ENCODE results near the gene CCDC24.

DNA sequence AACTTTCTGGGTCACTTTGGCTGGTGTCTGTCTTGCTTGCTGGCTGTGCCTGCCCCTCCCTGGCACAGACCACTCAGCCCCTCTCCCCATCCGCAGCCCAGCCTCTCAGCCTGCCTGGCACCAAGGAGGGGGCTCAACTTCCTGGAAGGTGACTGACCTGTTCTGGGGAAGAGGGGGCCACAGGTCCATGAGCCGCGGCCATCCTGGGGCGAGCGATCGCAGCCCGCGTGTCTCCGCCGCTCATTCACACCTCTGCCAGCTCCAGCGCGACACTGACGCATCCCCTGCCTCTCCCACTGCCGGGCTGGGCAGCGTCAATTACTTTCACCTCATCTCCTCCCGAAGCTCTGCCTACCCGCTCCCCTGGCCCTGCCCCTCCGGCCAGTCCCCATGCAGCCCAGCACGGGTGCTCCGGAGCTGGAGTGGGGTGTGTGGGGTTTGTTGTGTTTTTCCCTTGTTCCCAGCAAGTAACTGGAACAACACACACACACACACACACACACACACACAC, 25.5 kb downstream of the CCDC24 start:
- TF ChIP-seq, protein P1, sequence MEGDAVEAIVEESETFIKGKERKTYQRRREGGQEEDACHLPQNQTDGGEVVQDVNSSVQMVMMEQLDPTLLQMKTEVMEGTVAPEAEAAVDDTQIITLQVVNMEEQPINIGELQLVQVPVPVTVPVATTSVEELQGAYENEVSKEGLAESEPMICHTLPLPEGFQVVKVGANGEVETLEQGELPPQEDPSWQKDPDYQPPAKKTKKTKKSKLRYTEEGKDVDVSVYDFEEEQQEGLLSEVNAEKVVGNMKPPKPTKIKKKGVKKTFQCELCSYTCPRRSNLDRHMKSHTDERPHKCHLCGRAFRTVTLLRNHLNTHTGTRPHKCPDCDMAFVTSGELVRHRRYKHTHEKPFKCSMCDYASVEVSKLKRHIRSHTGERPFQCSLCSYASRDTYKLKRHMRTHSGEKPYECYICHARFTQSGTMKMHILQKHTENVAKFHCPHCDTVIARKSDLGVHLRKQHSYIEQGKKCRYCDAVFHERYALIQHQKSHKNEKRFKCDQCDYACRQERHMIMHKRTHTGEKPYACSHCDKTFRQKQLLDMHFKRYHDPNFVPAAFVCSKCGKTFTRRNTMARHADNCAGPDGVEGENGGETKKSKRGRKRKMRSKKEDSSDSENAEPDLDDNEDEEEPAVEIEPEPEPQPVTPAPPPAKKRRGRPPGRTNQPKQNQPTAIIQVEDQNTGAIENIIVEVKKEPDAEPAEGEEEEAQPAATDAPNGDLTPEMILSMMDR (IDR thresholded peaks at IDR 0.05), result no peak
- no peak for TF ChIP-seq POLR2A (IDR thresholded peaks at IDR 0.05)
